Vagina (tissue), 2 donors: ENCODE measurements around the gene OR2V1.

Experiments used
- CTCF ChIP-seq, 3 experiments: fragments of 450-650 bp in 2 of 3; fragments of 200-600 bp in 1 of 3; sonication (generic) in 1 of 3; IDR thresholded peaks; one replicate each; pipeline ENCODE4 v1.5.1; 2017 to 2019; ENCODE audit warnings: antibody characterized with exemption in 3 of 3, mild to moderate bottlenecking in 2 of 3, moderate library complexity in 2 of 3
- POLR2A ChIP-seq, 2 donors: fragments of 450-650 bp; IDR thresholded peaks; one replicate each; pipeline ENCODE4 v1.6.1; 2017; ENCODE audit warnings: antibody characterized with exemption in 2 of 2, mild to moderate bottlenecking in 2 of 2, moderate library complexity in 2 of 2

- TF ChIP-seq CTCF (IDR thresholded peaks at IDR 0.05) (no peak), POLR2A (IDR thresholded peaks at IDR 0.05) (no peak)
Measured at GRCh38 chr5:181099602-181100086, 31.3 kb downstream of the OR2V1 start.
